SK-N-SH (cell line): ENCODE measurements around the gene CCDC88C. TPM values are rescaled to one million over a fixed set of nuclear protein-coding genes. Genes with fewer than 3 reads are reported as not detected.

ENCODE experiments used
- CTCF ChIA-PET: fragments of 300-600, 350-600 bp; formaldehyde crosslinking; extraction: SDS; loops from one replicate; lab custom pipeline; 2021; lab: Yijun Ruan, JAX
- POLR2A ChIA-PET: fragments of 350-600 bp; sonication (Branson Sonifier 250); formaldehyde crosslinking; extraction: SDS; loops from one replicate; lab custom pipeline; 2020; ENCODE audit warnings: antibody characterized with exemption, inconsistent platforms; lab: Yijun Ruan, JAX
- DNase-seq: peaks from one replicate; pipeline ENCODE4 v3.0.0; 2012
- H2AFZ ChIP-seq: fragments of 200-600 bp; sonication (generic); 2 replicates; pipeline ENCODE4 v1.8.1; 2016; ENCODE audit warnings: antibody characterized with exemption, mild to moderate bottlenecking, low read depth
- H3F3A ChIP-seq: fragments of 200-600 bp; sonication (generic); replicated peaks from 2 replicates; pipeline ENCODE3; 2016; ENCODE audit warnings: antibody characterized with exemption, mild to moderate bottlenecking; ENCODE audit not compliant: insufficient read depth
- H3K27ac ChIP-seq, 2 experiments: fragments of 200-500 bp in 1 of 2; fragments of 200-600 bp in 1 of 2; sonication (Bioruptor generic) in 1 of 2; sonication (generic), shearing (Covaris generic) in 1 of 2; 2 replicates each; pipeline versions ENCODE4 v1.5.1 to v1.6.1; 2014 to 2016; ENCODE audit warnings: low read depth in 2 of 2, inconsistent platforms in 1 of 2, low read length in 1 of 2, mild to moderate bottlenecking in 1 of 2, mixed read lengths in 1 of 2
- H3K27me3 ChIP-seq: fragments of 200-600 bp; sonication (generic), shearing (Covaris generic); 2 replicates; pipeline ENCODE4 v1.6.1; 2016; ENCODE audit warnings: mixed run types; ENCODE audit not compliant: insufficient read depth
- H3K36me3 ChIP-seq, 2 experiments: fragments of 200-500 bp in 1 of 2; fragments of 200-600 bp in 1 of 2; sonication (Bioruptor generic) in 1 of 2; sonication (generic) in 1 of 2; replicated peaks in 1 of 2; 2 replicates each; pipeline versions ENCODE3 to v1.5.1; 2014 to 2016; ENCODE audit warnings: low read length in 1 of 2, mild to moderate bottlenecking in 1 of 2; ENCODE audit not compliant: insufficient read depth in 2 of 2, control insufficient read depth in 1 of 2
- H3K4me1 ChIP-seq, 2 experiments: fragments of 200-500 bp in 1 of 2; fragments of 200-600 bp in 1 of 2; sonication (Bioruptor generic) in 1 of 2; sonication (generic), shearing (Covaris generic) in 1 of 2; 2 replicates each; pipeline versions ENCODE4 v1.5.1 to v1.6.1; 2014 to 2016; ENCODE audit warnings: low read depth in 1 of 2, low read length in 1 of 2, mixed run types in 1 of 2; ENCODE audit not compliant: insufficient read depth in 2 of 2, control insufficient read depth in 1 of 2
- H3K4me2 ChIP-seq: fragments of 200-600 bp; sonication (generic), shearing (Covaris generic); 2 replicates; pipeline ENCODE4 v1.6.1; 2017; ENCODE audit warnings: mixed run types
- H3K4me3 ChIP-seq, 2 experiments: fragments of 200-500 bp in 1 of 2; fragments of 200-600 bp in 1 of 2; sonication (Bioruptor generic) in 1 of 2; sonication (generic), shearing (Covaris generic) in 1 of 2; 2 replicates each; pipeline versions ENCODE4 v1.5.1 to v1.8.1; 2014 to 2016; ENCODE audit warnings: low read depth in 2 of 2, inconsistent platforms in 1 of 2, low read length in 1 of 2, mild to moderate bottlenecking in 1 of 2, mixed read lengths in 1 of 2, moderate library complexity in 1 of 2
- H3K79me2 ChIP-seq: fragments of 200-600 bp; sonication (generic); 2 replicates; pipeline ENCODE4 v1.8.1; 2017; ENCODE audit warnings: mild to moderate bottlenecking; ENCODE audit not compliant: insufficient read depth
- H3K9ac ChIP-seq: fragments of 200-600 bp; sonication (generic); 2 replicates; pipeline ENCODE4 v1.6.1; 2017; ENCODE audit warnings: mixed run types
- H3K9me2 ChIP-seq: fragments of 200-600 bp; sonication (generic); 2 replicates; pipeline ENCODE4 v1.6.1; 2017; ENCODE audit warnings: mixed run types
- H3K9me3 ChIP-seq: fragments of 200-600 bp; sonication (generic); 2 replicates; pipeline ENCODE4 v1.6.1; 2017; ENCODE audit warnings: mixed run types, mild to moderate bottlenecking, moderate library complexity
- H4K20me1 ChIP-seq: fragments of 200-600 bp; sonication (generic); 2 replicates; pipeline ENCODE4 v1.6.1; 2017; ENCODE audit warnings: mild to moderate bottlenecking, mixed run types; ENCODE audit not compliant: insufficient read depth
- CHD2 ChIP-seq: fragments of 150-350 bp; IDR thresholded peaks from 2 replicates; pipeline ENCODE4 v1.6.1; 2018; ENCODE audit warnings: low read length; ENCODE audit not compliant: partially characterized antibody
- FOSL2 ChIP-seq: IDR thresholded peaks from 2 replicates; pipeline ENCODE4 v1.4.0; 2012; ENCODE audit warnings: low read depth, mild to moderate bottlenecking, moderate library complexity, borderline replicate concordance
- FOXJ3 ChIP-seq: sonication (generic); formaldehyde crosslinking; IDR thresholded peaks from 2 replicates; pipeline ENCODE4 v1.5.1; 2020; ENCODE audit warnings: mild to moderate bottlenecking, missing genetic modification reagents
- FOXM1 ChIP-seq: IDR thresholded peaks from 2 replicates; pipeline ENCODE4 v1.4.0; 2012; ENCODE audit warnings: low read depth, mild to moderate bottlenecking
- GABPA ChIP-seq: IDR thresholded peaks from 2 replicates; pipeline ENCODE4 v1.4.0; 2012; ENCODE audit warnings: low read depth, mild to moderate bottlenecking
- GATA2 ChIP-seq: sonication (generic); formaldehyde crosslinking; IDR thresholded peaks from 2 replicates; pipeline ENCODE4 v1.5.0; 2020; ENCODE audit warnings: mild to moderate bottlenecking, missing genetic modification reagents
- JUND ChIP-seq: IDR thresholded peaks from 2 replicates; pipeline ENCODE4 v1.4.0; 2012
- NRF1 ChIP-seq: IDR thresholded peaks from 2 replicates; pipeline ENCODE4 v1.6.1; 2012; ENCODE audit warnings: low read depth, mild to moderate bottlenecking, low read length
- RCOR1 ChIP-seq: fragments of 150-350 bp; IDR thresholded peaks from 2 replicates; pipeline ENCODE4 v1.6.1; 2017; ENCODE audit warnings: antibody characterized with exemption, low read length
- RFX5 ChIP-seq: IDR thresholded peaks from 2 replicates; pipeline ENCODE4 v1.6.1; 2012; ENCODE audit warnings: mild to moderate bottlenecking, improper control_type of control experiment, low read length
- RXRA ChIP-seq: IDR thresholded peaks from 2 replicates; pipeline ENCODE4 v1.4.0; 2012; ENCODE audit warnings: low read depth, mild to moderate bottlenecking, borderline replicate concordance
- SIN3A ChIP-seq: IDR thresholded peaks from 2 replicates; pipeline ENCODE4 v1.6.1; 2012; ENCODE audit warnings: low read depth, mild to moderate bottlenecking, low read length, moderate library complexity, borderline replicate concordance
- TAF1 ChIP-seq: IDR thresholded peaks from 2 replicates; pipeline ENCODE4 v1.6.1; 2012; ENCODE audit warnings: low read depth, mild to moderate bottlenecking, low read length, moderate library complexity, borderline replicate concordance
- TCF12 ChIP-seq: IDR thresholded peaks from 2 replicates; pipeline ENCODE4 v1.4.0; 2012
- YY1 ChIP-seq: IDR thresholded peaks from 2 replicates; pipeline ENCODE4 v1.4.0; 2012; ENCODE audit warnings: low read depth, mild to moderate bottlenecking
- WGBS: methylation state at CpG from one replicate; pipeline ENCODE4 v1.1.6; 2017; ENCODE audit warnings: low lambda C conversion rate; 5-methylcytosine and 5-hydroxymethylcytosine counted together
- polyA plus RNA-seq, 3 experiments: library from polyadenylated mRNA; depleted of rRNA; stranded (reverse); fragments of >200 nt; gene quantifications; 2 replicates each; pipeline ENCODE4 v1.2.3, GENCODE V29; 2012
- TF ChIP-seq, protein P1 (sequence below): IDR thresholded peaks from 2 replicates; pipeline ENCODE4 v1.4.0; 2012; ENCODE audit warnings: low read depth, borderline replicate concordance
- TF ChIP-seq, protein P2 (sequence below): IDR thresholded peaks from 2 replicates; pipeline ENCODE4 v1.4.0; 2012; ENCODE audit warnings: low read depth
- TF ChIP-seq, protein P3 (sequence below): fragments of 150-350 bp; IDR thresholded peaks from 2 replicates; pipeline ENCODE4 v1.6.1; 2016; ENCODE audit warnings: mild to moderate bottlenecking, low read depth, low read length
- TF ChIP-seq, protein P4 (sequence below): fragments of 150-350 bp; IDR thresholded peaks from 2 replicates; pipeline ENCODE4 v1.6.1; 2017; ENCODE audit warnings: antibody characterized with exemption, low read length, low read depth, borderline replicate concordance

Gene CCDC88C
- polyA plus RNA-seq, 1 of the 3 experiments (the other 2 are of a cell fraction) = 0.39 TPM

DNA sequence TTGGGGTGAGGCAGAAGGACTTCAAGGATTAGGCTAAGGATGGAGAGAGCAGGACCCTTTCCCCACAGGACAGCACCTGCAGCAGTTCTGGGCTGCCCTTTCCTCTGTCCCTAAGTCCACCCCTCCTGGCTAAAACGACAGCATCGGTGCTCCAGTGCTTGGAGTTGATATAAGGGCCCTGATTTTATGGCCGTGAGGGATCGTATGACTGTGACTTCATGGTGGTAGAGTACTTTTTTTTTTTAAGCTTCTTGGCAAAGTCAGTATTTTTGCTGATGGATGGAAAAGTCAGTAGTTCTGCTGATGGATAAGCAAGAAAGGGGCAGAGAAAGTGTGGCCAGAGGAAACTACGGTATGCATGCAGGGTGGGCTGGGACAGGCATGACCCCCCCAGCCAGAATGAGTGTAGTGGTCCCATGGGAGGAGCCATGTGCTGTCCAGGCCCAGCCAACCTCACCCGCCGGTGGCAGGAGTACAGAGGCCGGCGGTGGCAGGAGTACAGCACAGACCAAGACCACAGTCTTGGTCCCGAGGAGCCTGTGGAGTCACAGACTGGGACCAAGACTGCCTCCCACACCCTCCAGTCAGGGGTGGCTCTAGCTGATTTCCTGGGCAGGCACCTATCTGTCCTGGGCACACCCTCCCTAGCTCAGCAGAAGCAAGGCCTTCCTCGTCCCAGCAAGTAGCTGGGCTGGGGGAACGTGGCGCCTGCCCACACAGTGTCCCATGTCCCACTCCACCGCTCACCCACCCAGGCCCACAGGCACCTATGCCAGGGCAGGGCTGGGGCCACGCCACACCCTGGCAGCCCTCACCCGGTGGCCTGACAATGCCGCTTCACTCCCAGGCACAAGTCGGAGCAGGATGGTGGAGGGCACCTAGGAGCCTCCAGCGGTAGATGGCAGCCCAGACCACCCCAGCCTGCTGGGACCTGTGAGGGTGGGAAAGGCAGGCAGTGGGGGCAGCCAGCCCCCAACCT lies 46.3 kb downstream of the CCDC88C start:
- H3K4me2 ChIP-seq = no peak overlapping the region
- H3K9me2 ChIP-seq = no peaks in the 10 kb centered on the region
- H3K4me3 ChIP-seq = no peak overlapping the region
- POLR2A ChIA-PET = no interaction called here
- H3K4me1 ChIP-seq = peaks cover 10 to 68% of the 10 kb centered on the region in 2 experiments
- H3F3A ChIP-seq = no peaks in the 10 kb centered on the region
- no peaks in the 10 kb centered on the region for H3K36me3 ChIP-seq
- TF ChIP-seq SIN3A = no peak
- no peak for TF ChIP-seq FOXM1
- TF ChIP-seq RCOR1 = no peak
- TF ChIP-seq JUND = no peak
- no peak for TF ChIP-seq NRF1
- no peak for TF ChIP-seq RXRA
- TF ChIP-seq, protein P1, sequence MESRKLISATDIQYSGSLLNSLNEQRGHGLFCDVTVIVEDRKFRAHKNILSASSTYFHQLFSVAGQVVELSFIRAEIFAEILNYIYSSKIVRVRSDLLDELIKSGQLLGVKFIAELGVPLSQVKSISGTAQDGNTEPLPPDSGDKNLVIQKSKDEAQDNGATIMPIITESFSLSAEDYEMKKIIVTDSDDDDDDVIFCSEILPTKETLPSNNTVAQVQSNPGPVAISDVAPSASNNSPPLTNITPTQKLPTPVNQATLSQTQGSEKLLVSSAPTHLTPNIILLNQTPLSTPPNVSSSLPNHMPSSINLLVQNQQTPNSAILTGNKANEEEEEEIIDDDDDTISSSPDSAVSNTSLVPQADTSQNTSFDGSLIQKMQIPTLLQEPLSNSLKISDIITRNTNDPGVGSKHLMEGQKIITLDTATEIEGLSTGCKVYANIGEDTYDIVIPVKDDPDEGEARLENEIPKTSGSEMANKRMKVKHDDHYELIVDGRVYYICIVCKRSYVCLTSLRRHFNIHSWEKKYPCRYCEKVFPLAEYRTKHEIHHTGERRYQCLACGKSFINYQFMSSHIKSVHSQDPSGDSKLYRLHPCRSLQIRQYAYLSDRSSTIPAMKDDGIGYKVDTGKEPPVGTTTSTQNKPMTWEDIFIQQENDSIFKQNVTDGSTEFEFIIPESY = no peak
- no peak for TF ChIP-seq CHD2
- TF ChIP-seq, protein P2, sequence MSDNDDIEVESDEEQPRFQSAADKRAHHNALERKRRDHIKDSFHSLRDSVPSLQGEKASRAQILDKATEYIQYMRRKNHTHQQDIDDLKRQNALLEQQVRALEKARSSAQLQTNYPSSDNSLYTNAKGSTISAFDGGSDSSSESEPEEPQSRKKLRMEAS = no peak
- TF ChIP-seq TAF1 = no peak
- TF ChIP-seq, protein P3, sequence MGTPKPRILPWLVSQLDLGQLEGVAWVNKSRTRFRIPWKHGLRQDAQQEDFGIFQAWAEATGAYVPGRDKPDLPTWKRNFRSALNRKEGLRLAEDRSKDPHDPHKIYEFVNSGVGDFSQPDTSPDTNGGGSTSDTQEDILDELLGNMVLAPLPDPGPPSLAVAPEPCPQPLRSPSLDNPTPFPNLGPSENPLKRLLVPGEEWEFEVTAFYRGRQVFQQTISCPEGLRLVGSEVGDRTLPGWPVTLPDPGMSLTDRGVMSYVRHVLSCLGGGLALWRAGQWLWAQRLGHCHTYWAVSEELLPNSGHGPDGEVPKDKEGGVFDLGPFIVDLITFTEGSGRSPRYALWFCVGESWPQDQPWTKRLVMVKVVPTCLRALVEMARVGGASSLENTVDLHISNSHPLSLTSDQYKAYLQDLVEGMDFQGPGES = no peak
- no peak for TF ChIP-seq GABPA
- TF ChIP-seq YY1 = no peak
- no peak for TF ChIP-seq RFX5
- no peak for TF ChIP-seq FOSL2
- TF ChIP-seq FOXJ3 (CRISPR knock-in tag) = no peak
- TF ChIP-seq, protein P4, sequence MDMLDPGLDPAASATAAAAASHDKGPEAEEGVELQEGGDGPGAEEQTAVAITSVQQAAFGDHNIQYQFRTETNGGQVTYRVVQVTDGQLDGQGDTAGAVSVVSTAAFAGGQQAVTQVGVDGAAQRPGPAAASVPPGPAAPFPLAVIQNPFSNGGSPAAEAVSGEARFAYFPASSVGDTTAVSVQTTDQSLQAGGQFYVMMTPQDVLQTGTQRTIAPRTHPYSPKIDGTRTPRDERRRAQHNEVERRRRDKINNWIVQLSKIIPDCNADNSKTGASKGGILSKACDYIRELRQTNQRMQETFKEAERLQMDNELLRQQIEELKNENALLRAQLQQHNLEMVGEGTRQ = no peak
- TF ChIP-seq TCF12 = no peak
- TF ChIP-seq GATA2 (CRISPR knock-in tag) = no peak
- H3K27ac ChIP-seq = no peak overlapping the region
- H3K9me3 ChIP-seq = no peaks in the 10 kb centered on the region
- H2AFZ ChIP-seq = no peak overlapping the region
- H3K79me2 ChIP-seq = no peaks in the 10 kb centered on the region
- H3K27me3 ChIP-seq = no peaks in the 10 kb centered on the region
- CTCF ChIA-PET = interaction anchor here (1.3 to 14.4 kb wide), 4 partner anchors 16 to 85 kb away, joined by 4 to 154 read pairs (median 6); no protein-coding TSS in a partner anchor
- no peaks in the 10 kb centered on the region for H4K20me1 ChIP-seq
- no peak for DNase-seq
- H3K9ac ChIP-seq = no peak overlapping the region
- 60% methylated on average over 10 of the region's 19 CpGs for WGBS
